Measurements from ENCODE around the gene PLXDC1.

The PLXDC1 gene

GRCh38 chr17:39167476-39167875 is 16.0 kb upstream of the PLXDC1 start:
- Mint-ChIP-seq H3K4me1 (peaks cover 19% of the 10 kb centered on the region), H3K36me3 (ENCODE audit: low read depth) (no peaks in the 10 kb centered on the region), H3K4me3 (peak overlapping the region in 2 of 3 experiments; percentile 75 to 84), H3K27ac (no peak overlapping the region), H3K9me3 (no peaks in the 10 kb centered on the region), H3K27me3 (ENCODE audit: low read depth) (peaks cover 46% of the 10 kb centered on the region)
- TF ChIP-seq CTCF (IDR thresholded peaks at IDR 0.05; ENCODE audit: unreplicated experiment in 3 of 3): no peak

GRCh38 chr17:39166437-39167335 is 15.2 kb upstream of the PLXDC1 start:
- no peak for TF ChIP-seq CTCF (IDR thresholded peaks at IDR 0.05; ENCODE audit: unreplicated experiment in 3 of 3)
- Mint-ChIP-seq H3K27me3 (ENCODE audit: low read depth) (peaks cover 46% of the 10 kb centered on the region), H3K4me3 (peak overlapping the region; percentile 80 to 88 (median 84))

GRCh38 chr17:39165841-39166349 is 14.5 kb upstream of the PLXDC1 start, which contains the start of gene ARL5C:
TSS of gene ARL5C (minus strand) at chr17:39166161. CDS start at chr17:39165760, 401 bp downstream.
- H3K27me3 Mint-ChIP-seq (ENCODE audit: low read depth): peaks cover 46% of the 10 kb centered on the region
- H3K4me1 Mint-ChIP-seq: peaks cover 19% of the 10 kb centered on the region
- H3K36me3 Mint-ChIP-seq (ENCODE audit: low read depth): no peaks in the 10 kb centered on the region
- H3K9me3 Mint-ChIP-seq: no peaks in the 10 kb centered on the region
- H3K27ac Mint-ChIP-seq: peak within 1 kb of the TSS in 2 of 3 experiments; percentile 2 to 9
- H3K4me3 Mint-ChIP-seq: peak within 1 kb of the TSS; percentile 84 to 88 (median 87)
- TF ChIP-seq CTCF (IDR thresholded peaks at IDR 0.05; ENCODE audit: unreplicated experiment in 3 of 3): no peak

More at GRCh38 chr17:39166437-39167335, 15.2 kb upstream of the PLXDC1 start:
- H3K9me3 Mint-ChIP-seq: no peaks in the 10 kb centered on the region
- H3K36me3 Mint-ChIP-seq (ENCODE audit: low read depth): no peaks in the 10 kb centered on the region
- no peak overlapping the region for H3K27ac Mint-ChIP-seq
- peaks cover 19% of the 10 kb centered on the region for H3K4me1 Mint-ChIP-seq

- peak overlapping the region in 2 of 3 experiments; percentile 2 to 9 for H3K27ac Mint-ChIP-seq
- H3K4me1 Mint-ChIP-seq: peaks cover 19% of the 10 kb centered on the region
- TF ChIP-seq CTCF (IDR thresholded peaks at IDR 0.05; ENCODE audit: unreplicated experiment in 3 of 3): no peak
- H3K4me3 Mint-ChIP-seq: peak overlapping the region; percentile 84 to 88 (median 87)
- H3K27me3 Mint-ChIP-seq (ENCODE audit: low read depth): peaks cover 46% of the 10 kb centered on the region
- no peaks in the 10 kb centered on the region for H3K36me3 Mint-ChIP-seq (ENCODE audit: low read depth)
- no peaks in the 10 kb centered on the region for H3K9me3 Mint-ChIP-seq
These were observed 13.9 kb upstream of the PLXDC1 start for GRCh38 chr17:39165178-39165840.

- TF ChIP-seq CTCF (IDR thresholded peaks at IDR 0.05; ENCODE audit: unreplicated experiment in 3 of 3): peak; percentile 55 to 74 (median 67)
- Mint-ChIP-seq H3K9me3 (no peaks in the 10 kb centered on the region), H3K27ac (peak overlapping the region in 2 of 3 experiments; percentile 2 to 9), H3K36me3 (ENCODE audit: low read depth) (no peaks in the 10 kb centered on the region), H3K4me3 (peak overlapping the region; percentile 84 to 88 (median 87)), H3K27me3 (ENCODE audit: low read depth) (peaks cover 46% of the 10 kb centered on the region), H3K4me1 (peaks cover 19% of the 10 kb centered on the region)
These were observed 13.3 kb upstream of the PLXDC1 start for GRCh38 chr17:39164675-39165143.
